Ovary (tissue), 9 donors: ENCODE measurements around the gene TMOD3. TPM values are rescaled to one million over a fixed set of nuclear protein-coding genes. Genes with fewer than 3 reads are reported as not detected.

Experiments used
- DNase-seq, 5 donors: peaks; one replicate each; pipeline ENCODE4 v3.0.0-alpha.2; 2019 to 2020
- H3K27ac ChIP-seq, 2 donors: fragments of 200-600 bp; one replicate each; pipeline versions ENCODE4 v1.5.1 to v1.8.0; 2019 to 2022
- H3K27me3 ChIP-seq: fragments of 200-600 bp; one replicate; pipeline ENCODE4 v1.8.0; 2022
- H3K36me3 ChIP-seq: fragments of 200-600 bp; sonication (generic); one replicate; pipeline ENCODE4 v1.5.1; 2019
- H3K4me1 ChIP-seq: one replicate; pipeline ENCODE4 v1.8.1; 2013; ENCODE audit warnings: mild to moderate bottlenecking, moderate library complexity; ENCODE audit not compliant: insufficient read depth
- H3K4me3 ChIP-seq: fragments of 200-600 bp; sonication (generic); one replicate; pipeline ENCODE4 v1.5.1; 2017
- H3K9me3 ChIP-seq, 2 donors: fragments of 200-600 bp in 1 of 2; sonication (generic) in 1 of 2; one replicate each; pipeline versions ENCODE4 v1.5.1 to v1.8.1; 2013 to 2019; ENCODE audit warnings: mild to moderate bottlenecking in 1 of 2, moderate library complexity in 1 of 2
- CTCF ChIP-seq, 3 donors: fragments of 450-650 bp in 2 of 3; fragments of 200-600 bp in 1 of 3; IDR thresholded peaks; one replicate each; pipeline versions ENCODE4 v1.5.1 to v1.8.0; 2016 to 2022; ENCODE audit warnings: antibody characterized with exemption in 3 of 3, mild to moderate bottlenecking in 1 of 3
- EP300 ChIP-seq: sonication (generic); formaldehyde crosslinking; IDR thresholded peaks from one replicate; pipeline ENCODE4 v1.6.1; 2017; ENCODE audit warnings: antibody characterized with exemption
- POLR2A ChIP-seq: fragments of 450-650 bp; IDR thresholded peaks from one replicate; pipeline ENCODE4 v1.6.1; 2017; ENCODE audit warnings: antibody characterized with exemption, mild to moderate bottlenecking, moderate library complexity
- WGBS, 3 donors: extraction: QIAGEN DNeasy Blood & Tissue Kit in 1 of 3; methylation state at CpG; one replicate each; pipeline versions ENCODE4 v1.1.5 to v1.1.7; 2013 to 2017; 5-methylcytosine and 5-hydroxymethylcytosine counted together
- intact Hi-C, 4 donors: fragments of 100-400 bp; cut with DNase I; formaldehyde crosslinking; loops; one replicate each; pipeline versions ENCODE4 v1.11.0 to v1.15.1; 2022 to 2023
- polyA plus RNA-seq, 2 donors: library from polyadenylated mRNA; stranded (reverse); fragments of 200-250 nt in 1 of 2; fragments of 350-450 nt in 1 of 2; fragmentation: Illumina TruSeq in 1 of 2; extraction: RNeasy Lipid Tissue Mini Kit (QIAGEN cat#74804) in 1 of 2; gene quantifications; one replicate each; pipeline ENCODE4 v1.2.3, GENCODE V29; 2013 to 2014
- total RNA-seq, 7 donors: library from RNA; depleted of rRNA in 2 of 7; stranded (reverse); fragments of >200 nt in 2 of 7; fragmentation: NEBNext Ultra II Directional in 3 of 7; extraction: Animal tissue kit (Norgen Biotek cat#: 25700) in 3 of 7; gene quantifications; one replicate each; pipeline versions ENCODE4 v1.1.0 to v1.2.4, GENCODE V29; 2016 to 2023
- donor health status: DM: no; HTN: no; CAD: no; lungs with moderate emphysema.
- donor health status: DM: no; HTN: no; CAD: no.
- donor health status: Bipolar disorder and iron deficiency.
- donor health status: DM: yes; HTN: yes; CAD: no.
- donor health status: DM: no; HTN: no; CAD: no.
- donor health status: DM: yes; HTN: yes; CAD: no.

The TMOD3 gene
- total and polyA plus RNA-seq, 9 donors, result 9.4 to 35.5 (median 24.1) TPM

GRCh38 chr15:51838270-51838669 lies 8.8 kb downstream of the TMOD3 start:
- Histone ChIP-seq H3K4me1 (peaks cover 14% of the 10 kb centered on the region), H3K27me3 (no peaks in the 10 kb centered on the region), H3K9me3 (no peaks in the 10 kb centered on the region), H3K27ac (no peak overlapping the region), H3K4me3 (no peak overlapping the region), H3K36me3 (no peaks in the 10 kb centered on the region)
- WGBS, 3 donors, result 68 to 70% (median 70%) methylated on average over 2 of the region's 2 CpGs
- no peak for DNase-seq
- intact Hi-C loops, result no loop called here
- TF ChIP-seq POLR2A (no peak), EP300 (no peak), CTCF (IDR thresholded peaks at IDR 0.05) (no peak)

- DNase-seq, result no peak
- intact Hi-C loops, result no loop called here
- Histone ChIP-seq H3K36me3 (no peaks in the 10 kb centered on the region), H3K4me3 (no peak overlapping the region), H3K27me3 (no peaks in the 10 kb centered on the region), H3K27ac (no peak overlapping the region), H3K4me1 (peaks cover 15% of the 10 kb centered on the region), H3K9me3 (no peaks in the 10 kb centered on the region)
- TF ChIP-seq EP300, result no peak
- no peak for TF ChIP-seq CTCF (IDR thresholded peaks at IDR 0.05)
- TF ChIP-seq POLR2A, result no peak
- 40 to 65% (median 47%) methylated on average over 4 of the region's 4 CpGs for whole genome bisulfite sequencing, 3 donors
Observed at GRCh38 chr15:51840692-51841091, 11.2 kb downstream of the TMOD3 start.

DNA sequence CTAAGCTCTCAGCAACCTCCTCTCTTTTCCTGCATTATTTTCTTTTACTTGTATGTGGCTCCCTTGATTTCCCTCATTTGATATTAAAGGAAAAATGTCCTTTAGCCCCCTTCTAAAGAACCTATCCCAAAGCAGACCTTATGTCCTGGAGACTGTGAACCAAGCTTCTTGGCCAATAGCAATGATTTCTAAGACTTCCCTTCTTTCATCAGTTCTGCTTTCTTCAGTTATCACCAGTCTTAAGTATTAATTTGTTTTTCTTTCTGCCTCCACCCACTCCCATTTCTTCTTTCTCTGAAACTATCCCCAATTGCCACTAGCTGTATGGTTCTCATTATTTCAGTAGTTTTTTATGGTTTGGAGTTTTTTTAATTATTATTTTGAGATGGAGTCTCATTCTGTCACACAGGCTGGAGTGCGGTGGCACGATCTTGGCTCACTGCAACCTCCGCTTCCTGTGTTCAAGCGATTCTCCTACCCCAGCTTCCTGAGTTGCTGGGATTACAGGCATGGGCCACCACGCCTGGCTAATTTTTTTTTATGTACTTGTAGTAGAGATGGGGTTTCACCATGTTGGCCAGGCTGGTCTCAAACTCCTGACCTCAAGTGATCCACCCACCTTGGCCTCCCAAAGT lies 12.1 kb downstream of the TMOD3 start:
- no peak overlapping the region for H3K27ac ChIP-seq
- no peaks in the 10 kb centered on the region for H3K27me3 ChIP-seq
- H3K4me3 ChIP-seq, result no peak overlapping the region
- peaks cover 17% of the 10 kb centered on the region for H3K4me1 ChIP-seq
- TF ChIP-seq EP300 (no peak), CTCF (IDR thresholded peaks at IDR 0.05) (no peak), POLR2A (no peak)
- intact Hi-C loops, result no loop called here
- H3K9me3 ChIP-seq, result no peaks in the 10 kb centered on the region
- 84 to 96% (median 91%) methylated on average over 5 of the region's 5 CpGs for WGBS, 3 donors
- no peaks in the 10 kb centered on the region for H3K36me3 ChIP-seq
- no peak for DNase-seq

DNA sequence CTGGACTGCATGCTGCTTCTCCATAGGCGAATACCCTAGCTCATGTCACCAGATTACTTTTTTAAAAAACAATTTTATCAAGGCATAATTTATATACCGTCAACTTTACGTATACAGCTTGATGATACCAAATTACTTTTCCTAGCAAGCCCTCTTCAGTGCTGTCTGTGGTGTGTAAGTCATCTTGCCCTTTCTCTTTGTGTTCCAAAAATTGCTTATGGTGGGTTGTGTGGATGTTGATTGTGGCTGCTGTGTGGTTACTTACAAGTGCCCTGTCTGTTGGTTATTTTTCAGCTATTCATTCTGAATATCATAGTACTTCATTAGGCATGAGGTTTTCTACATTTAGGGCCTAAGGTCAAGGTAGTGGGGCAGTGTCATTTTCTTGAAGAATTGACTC lies 12.8 kb downstream of the TMOD3 start:
- intact Hi-C loops, result no loop called here
- Histone ChIP-seq H3K9me3 (no peaks in the 10 kb centered on the region), H3K27ac (no peak overlapping the region), H3K27me3 (no peaks in the 10 kb centered on the region), H3K4me3 (no peak overlapping the region), H3K36me3 (no peaks in the 10 kb centered on the region), H3K4me1 (peaks cover 19% of the 10 kb centered on the region)
- no peak for TF ChIP-seq CTCF (IDR thresholded peaks at IDR 0.05)
- no peak for TF ChIP-seq POLR2A
- no peak for DNase-seq
- WGBS, 3 donors, result 93 to 98% (median 96%) methylated on average over 3 of the region's 3 CpGs
